ENCODE results near the gene DIAPH3.

DNA sequence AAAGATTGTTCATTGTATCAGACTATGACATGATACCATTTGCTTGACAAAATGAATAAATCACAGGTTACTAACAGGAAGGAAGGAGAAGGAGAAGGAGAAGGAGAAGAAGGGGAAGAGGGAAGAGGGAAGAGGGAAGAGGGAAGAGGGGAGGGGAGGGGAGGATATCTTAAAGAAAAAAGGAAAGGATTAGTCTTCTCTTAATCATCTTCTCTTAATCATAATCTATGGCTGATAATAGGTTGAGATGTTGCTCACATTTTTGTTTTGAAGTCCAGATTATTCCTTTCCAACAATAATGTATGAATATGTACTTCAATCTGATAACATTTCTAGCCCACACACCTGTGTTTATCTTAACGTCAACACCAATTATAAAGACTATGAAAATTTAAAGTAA is 25.1 kb downstream of the DIAPH3 start:
- TF ChIP-seq, protein P1, sequence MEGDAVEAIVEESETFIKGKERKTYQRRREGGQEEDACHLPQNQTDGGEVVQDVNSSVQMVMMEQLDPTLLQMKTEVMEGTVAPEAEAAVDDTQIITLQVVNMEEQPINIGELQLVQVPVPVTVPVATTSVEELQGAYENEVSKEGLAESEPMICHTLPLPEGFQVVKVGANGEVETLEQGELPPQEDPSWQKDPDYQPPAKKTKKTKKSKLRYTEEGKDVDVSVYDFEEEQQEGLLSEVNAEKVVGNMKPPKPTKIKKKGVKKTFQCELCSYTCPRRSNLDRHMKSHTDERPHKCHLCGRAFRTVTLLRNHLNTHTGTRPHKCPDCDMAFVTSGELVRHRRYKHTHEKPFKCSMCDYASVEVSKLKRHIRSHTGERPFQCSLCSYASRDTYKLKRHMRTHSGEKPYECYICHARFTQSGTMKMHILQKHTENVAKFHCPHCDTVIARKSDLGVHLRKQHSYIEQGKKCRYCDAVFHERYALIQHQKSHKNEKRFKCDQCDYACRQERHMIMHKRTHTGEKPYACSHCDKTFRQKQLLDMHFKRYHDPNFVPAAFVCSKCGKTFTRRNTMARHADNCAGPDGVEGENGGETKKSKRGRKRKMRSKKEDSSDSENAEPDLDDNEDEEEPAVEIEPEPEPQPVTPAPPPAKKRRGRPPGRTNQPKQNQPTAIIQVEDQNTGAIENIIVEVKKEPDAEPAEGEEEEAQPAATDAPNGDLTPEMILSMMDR (IDR thresholded peaks at IDR 0.05): no peak
- TF ChIP-seq EP300 (IDR thresholded peaks at IDR 0.05) (no peak), POLR2A (IDR thresholded peaks at IDR 0.05) (no peak), POLR2AphosphoS5 (IDR thresholded peaks at IDR 0.05) (no peak)

All from sigmoid colon (tissue), 4 donors.